Measurements from ENCODE around the gene ITM2C. TPM values are rescaled to one million over a fixed set of nuclear protein-coding genes. Genes with fewer than 3 reads are reported as not detected.

Gene ITM2C
- 100 TPM for total RNA-seq

GRCh38 chr2:230864605-230865306, at the start of gene ITM2C:
ITM2C (plus strand) TSS chr2:230864942; CDS start chr2:230865026, 84 bp downstream.

GRCh38 chr2:230924470-230925341, 60.0 kb downstream of the ITM2C start, which contains the start of gene GPR55:
GPR55 (minus strand) TSS chr2:230925242; CDS start chr2:230910962, 14,280 bp downstream.

Other genes with a start within 250 kb of the ITM2C start
- 121 TPM for gene CAB39, start 152.1 kb upstream of the ITM2C start, total RNA-seq
- gene GPR55, start 60.3 kb downstream of the ITM2C start, total RNA-seq: not detected
- gene SPATA3, start 131.2 kb downstream of the ITM2C start, total RNA-seq: not detected
- gene C2orf72, start 172.6 kb downstream of the ITM2C start, total RNA-seq: 33.5 TPM
- 135 TPM for gene PSMD1, start 191.9 kb downstream of the ITM2C start, total RNA-seq